ENCODE measurements around the gene AHCTF1.
"Not testable (repeated sequence)": the region's sequence is repeated elsewhere in the genome, so short reads cannot be mapped to it uniquely, and the experiment has no call there.

AHCTF1 gene

DNA sequence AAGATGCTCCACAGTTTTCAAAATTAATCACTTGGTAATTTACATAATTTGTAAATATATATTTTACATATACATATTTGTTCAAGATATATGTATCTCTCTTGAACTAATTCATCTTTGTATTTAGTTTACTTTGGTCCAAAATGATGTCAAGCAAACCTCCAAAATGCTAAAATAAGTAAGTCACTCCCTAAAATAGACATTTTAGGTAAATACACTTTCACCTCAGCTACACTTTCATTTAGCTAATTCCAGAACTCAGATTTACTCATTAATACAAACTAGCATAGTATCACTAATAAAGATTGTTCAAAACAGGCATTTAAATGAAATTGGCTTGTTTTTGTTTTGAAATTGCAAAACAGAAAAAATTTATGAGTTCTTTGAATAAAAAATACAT lies 40.6 kb downstream of the AHCTF1 start:
- no peaks in the 10 kb centered on the region for H3K27me3 ChIP-seq (ENCODE audit: insufficient read depth, poor library complexity, severe bottlenecking)
- H3K27ac ChIP-seq (ENCODE audit: poor library complexity, severe bottlenecking): no peak overlapping the region
- ATAC-seq (ENCODE audit: low read depth) (no peak), DNase-seq (ENCODE audit: low spot score) (no peak)
- no peak overlapping the region for H3K4me3 ChIP-seq (ENCODE audit: severe bottlenecking)
- H3K36me3 ChIP-seq (ENCODE audit: low read depth): peaks cover 97% of the 10 kb centered on the region
- no peak for TF ChIP-seq CTCF (IDR thresholded peaks at IDR 0.05; ENCODE audit: poor library complexity, severe bottlenecking)
- H3K9me3 ChIP-seq (ENCODE audit: severe bottlenecking): no peaks in the 10 kb centered on the region
- no peaks in the 10 kb centered on the region for H3K4me1 ChIP-seq (ENCODE audit: insufficient read depth, poor library complexity, severe bottlenecking)

GRCh38 chr1:246888522-246888921 lies 43.2 kb downstream of the AHCTF1 start:
- H3K27me3 ChIP-seq (ENCODE audit: insufficient read depth, poor library complexity, severe bottlenecking): no peaks in the 10 kb centered on the region
- TF ChIP-seq CTCF (IDR thresholded peaks at IDR 0.05; ENCODE audit: poor library complexity, severe bottlenecking): no peak
- peaks cover 8% of the 10 kb centered on the region for H3K4me1 ChIP-seq (ENCODE audit: insufficient read depth, poor library complexity, severe bottlenecking)
- no peaks in the 10 kb centered on the region for H3K9me3 ChIP-seq (ENCODE audit: severe bottlenecking)
- ATAC-seq (ENCODE audit: low read depth) (no peak), DNase-seq (ENCODE audit: low spot score) (no peak)
- H3K36me3 ChIP-seq (ENCODE audit: low read depth): peaks cover 96% of the 10 kb centered on the region
- no peak overlapping the region for H3K27ac ChIP-seq (ENCODE audit: poor library complexity, severe bottlenecking)
- no peak overlapping the region for H3K4me3 ChIP-seq (ENCODE audit: severe bottlenecking)

GRCh38 chr1:246885389-246885788 lies 46.4 kb downstream of the AHCTF1 start:
- H3K4me1 ChIP-seq (ENCODE audit: insufficient read depth, poor library complexity, severe bottlenecking); H3K9me3 ChIP-seq (ENCODE audit: severe bottlenecking); DNase-seq (ENCODE audit: low spot score); H3K27ac ChIP-seq (ENCODE audit: poor library complexity, severe bottlenecking); H3K4me3 ChIP-seq (ENCODE audit: severe bottlenecking); H3K27me3 ChIP-seq (ENCODE audit: insufficient read depth, poor library complexity, severe bottlenecking): not testable (repeated sequence)
- H3K36me3 ChIP-seq (ENCODE audit: low read depth): peaks cover 79% of the 10 kb centered on the region
- ATAC-seq (ENCODE audit: low read depth): peak; percentile 52; the same call in 2 of the 3 replicates

GRCh38 chr1:246878551-246878950 lies 53.2 kb downstream of the AHCTF1 start:
- Histone ChIP-seq H3K4me1 (ENCODE audit: insufficient read depth, poor library complexity, severe bottlenecking) (no peaks in the 10 kb centered on the region), H3K27me3 (ENCODE audit: insufficient read depth, poor library complexity, severe bottlenecking) (no peaks in the 10 kb centered on the region), H3K9me3 (ENCODE audit: severe bottlenecking) (no peaks in the 10 kb centered on the region), H3K27ac (ENCODE audit: poor library complexity, severe bottlenecking) (no peak overlapping the region), H3K4me3 (ENCODE audit: severe bottlenecking) (no peak overlapping the region), H3K36me3 (ENCODE audit: low read depth) (peaks cover 62% of the 10 kb centered on the region)
- TF ChIP-seq CTCF (IDR thresholded peaks at IDR 0.05; ENCODE audit: poor library complexity, severe bottlenecking): no peak
- no peak for DNase-seq (ENCODE audit: low spot score)
- ATAC-seq (ENCODE audit: low read depth): no peak

- Histone ChIP-seq H3K36me3 (ENCODE audit: low read depth) (peaks cover 61% of the 10 kb centered on the region), H3K27ac (ENCODE audit: poor library complexity, severe bottlenecking) (no peak overlapping the region), H3K4me3 (ENCODE audit: severe bottlenecking) (no peak overlapping the region), H3K27me3 (ENCODE audit: insufficient read depth, poor library complexity, severe bottlenecking) (no peaks in the 10 kb centered on the region), H3K4me1 (ENCODE audit: insufficient read depth, poor library complexity, severe bottlenecking) (no peaks in the 10 kb centered on the region), H3K9me3 (ENCODE audit: severe bottlenecking) (no peaks in the 10 kb centered on the region)
- no peak for TF ChIP-seq CTCF (IDR thresholded peaks at IDR 0.05; ENCODE audit: poor library complexity, severe bottlenecking)
- ATAC-seq (ENCODE audit: low read depth) (no peak), DNase-seq (ENCODE audit: low spot score) (no peak)
Measured at GRCh38 chr1:246876431-246876830, 55.3 kb downstream of the AHCTF1 start.
